ENCODE results near the gene ZMAT5. TPM values are rescaled to one million over a fixed set of nuclear protein-coding genes. Genes with fewer than 3 reads are reported as not detected.

Gene ZMAT5
- total and polyA plus RNA-seq, 2 of the 13 experiments (the other 11 are each of a cell fraction or from before 2014, with no cell fraction given) = 20.7 to 27.8 TPM

DNA sequence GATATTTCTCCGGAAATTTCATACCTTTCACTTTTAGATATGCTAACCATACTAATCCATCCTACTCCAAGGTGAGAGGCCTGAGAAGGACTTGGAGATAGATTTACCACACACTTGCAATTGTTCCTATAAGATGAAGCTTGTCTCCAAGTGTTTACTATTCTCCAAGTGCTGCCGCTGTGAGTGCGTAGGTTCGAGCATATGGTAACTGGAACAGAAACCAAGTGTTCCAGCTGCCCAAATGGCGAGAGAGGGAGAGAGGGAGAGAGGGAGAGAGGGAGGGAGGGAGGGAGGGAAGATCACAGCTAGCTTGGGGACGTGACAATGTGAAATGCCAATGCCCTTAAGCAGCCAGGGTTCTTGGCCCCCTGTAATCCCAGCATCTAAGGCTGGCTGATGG, 49.7 kb upstream of the ZMAT5 start (continued):
- TF ChIP-seq, protein P1, sequence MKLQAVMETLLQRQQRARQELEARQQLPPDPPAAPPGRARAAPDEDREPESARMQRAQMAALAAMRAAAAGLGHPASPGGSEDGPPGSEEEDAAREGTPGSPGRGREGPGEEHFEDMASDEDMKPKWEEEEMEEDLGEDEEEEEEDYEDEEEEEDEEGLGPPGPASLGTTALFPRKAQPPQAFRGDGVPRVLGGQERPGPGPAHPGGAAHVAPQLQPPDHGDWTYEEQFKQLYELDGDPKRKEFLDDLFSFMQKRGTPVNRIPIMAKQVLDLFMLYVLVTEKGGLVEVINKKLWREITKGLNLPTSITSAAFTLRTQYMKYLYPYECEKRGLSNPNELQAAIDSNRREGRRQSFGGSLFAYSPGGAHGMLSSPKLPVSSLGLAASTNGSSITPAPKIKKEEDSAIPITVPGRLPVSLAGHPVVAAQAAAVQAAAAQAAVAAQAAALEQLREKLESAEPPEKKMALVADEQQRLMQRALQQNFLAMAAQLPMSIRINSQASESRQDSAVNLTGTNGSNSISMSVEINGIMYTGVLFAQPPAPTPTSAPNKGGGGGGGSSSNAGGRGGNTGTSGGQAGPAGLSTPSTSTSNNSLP (IDR thresholded peaks at IDR 0.05; ENCODE audit: low read depth, low read length) = no peak
- TF ChIP-seq RFX5 (IDR thresholded peaks at IDR 0.05; ENCODE audit: low read depth, low read length) = no peak
- no peak for TF ChIP-seq RELA (CRISPR knock-in tag; IDR thresholded peaks at IDR 0.05)
- no peak for TF ChIP-seq SP5 (CRISPR knock-in tag; IDR thresholded peaks at IDR 0.05; ENCODE audit: borderline replicate concordance, low read depth)

DNA sequence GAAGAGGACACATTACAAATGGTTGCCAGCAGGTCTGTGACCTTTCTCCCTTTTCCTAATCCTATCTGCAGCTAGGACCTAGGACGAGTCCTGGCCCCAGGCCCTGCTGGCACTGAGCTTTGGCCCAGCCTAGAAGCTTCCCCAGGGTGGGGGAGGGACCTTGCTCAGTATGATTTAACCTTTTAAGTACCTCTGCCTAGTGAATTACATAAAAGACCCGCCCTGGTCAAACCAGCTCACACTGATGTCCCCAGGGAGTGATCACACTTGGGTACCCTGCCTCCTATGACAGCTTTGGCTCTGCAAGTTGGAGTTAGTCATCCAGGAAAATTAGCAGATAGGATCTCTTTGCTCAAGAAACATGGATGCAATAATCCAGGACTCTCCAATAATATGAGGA, 49.3 kb upstream of the ZMAT5 start:
- Histone ChIP-seq H3K4me2 (ENCODE audit: low read depth, low read length) (no peak overlapping the region), H2AFZ (ENCODE audit: low read length) (no peak overlapping the region), H3K27me3 (ENCODE audit: control insufficient read depth in 1 of 2, insufficient read depth in 2 of 2, low read length in 2 of 2) (no peaks in the 10 kb centered on the region; a peak in 1 of 5 replicates), H3K27ac (ENCODE audit: extremely low read length, insufficient read depth, low read length) (no peak overlapping the region), H3K4me3 (replicated peaks in 1 of 3; ENCODE audit: insufficient read depth in 1 of 3, low read depth in 2 of 3, low read length in 3 of 3) (no peak overlapping the region), H3K9me3 (ENCODE audit: low read length) (no peaks in the 10 kb centered on the region), H3K9ac (ENCODE audit: insufficient read depth, low read depth, low read length) (no peak overlapping the region), H3K4me1 (ENCODE audit: insufficient read depth, low read length) (peaks cover 52% of the 10 kb centered on the region), H4K20me1 (ENCODE audit: insufficient read depth, low read length) (peaks cover 1% of the 10 kb centered on the region; the same call in 1 of the 2 replicates), H3K79me2 (ENCODE audit: insufficient read depth, low read length) (no peaks in the 10 kb centered on the region), H3K36me3 (replicated peaks in 1 of 2; ENCODE audit: control insufficient read depth in 1 of 2, insufficient read depth in 2 of 2, low read length in 2 of 2) (peaks cover 19 to 44% of the 10 kb centered on the region in 2 experiments)
- ChIA-PET POLR2A (interaction anchor here (1.8 kb wide), 1 partner anchor 17 kb away, joined by 7 read pairs; no protein-coding TSS in a partner anchor), CTCF (ENCODE audit: low intra/inter-chr PET ratio, low total read pairs) (no interaction called here)
- 69% methylated on average over 2 of the region's 2 CpGs for WGBS (ENCODE audit: low lambda C conversion rate)
- no TSS peak for BruUV-seq (replicated peaks)
- ATAC-seq (peak; percentile 67), FAIRE-seq (no peak), DNase-seq (ENCODE audit: low spot score) (no peak)
- in situ Hi-C loops (cut with HindIII; ENCODE audit: extremely low pct_ligation_motif_present, low pct_unique_long_range_greater_than_20kb) = no loop called here
- intact Hi-C loops (cut with micrococcal nuclease; ENCODE audit: unreplicated experiment) = no loop called here
- TF ChIP-seq PITX1 (CRISPR knock-in tag; IDR thresholded peaks at IDR 0.05) = peak; percentile 60; the same call in 1 of the 2 replicates
- TF ChIP-seq HNF4A (CRISPR knock-in tag; IDR thresholded peaks at IDR 0.05) = peak; percentile 28; the same call in 1 of the 2 replicates
- peak; percentile 81 for TF ChIP-seq ZNF652 (CRISPR knock-in tag; IDR thresholded peaks at IDR 0.05; ENCODE audit: borderline replicate concordance, low read depth)
- TF ChIP-seq ZNF33B (CRISPR knock-in tag; IDR thresholded peaks at IDR 0.05) = no peak
- TF ChIP-seq, protein P2, sequence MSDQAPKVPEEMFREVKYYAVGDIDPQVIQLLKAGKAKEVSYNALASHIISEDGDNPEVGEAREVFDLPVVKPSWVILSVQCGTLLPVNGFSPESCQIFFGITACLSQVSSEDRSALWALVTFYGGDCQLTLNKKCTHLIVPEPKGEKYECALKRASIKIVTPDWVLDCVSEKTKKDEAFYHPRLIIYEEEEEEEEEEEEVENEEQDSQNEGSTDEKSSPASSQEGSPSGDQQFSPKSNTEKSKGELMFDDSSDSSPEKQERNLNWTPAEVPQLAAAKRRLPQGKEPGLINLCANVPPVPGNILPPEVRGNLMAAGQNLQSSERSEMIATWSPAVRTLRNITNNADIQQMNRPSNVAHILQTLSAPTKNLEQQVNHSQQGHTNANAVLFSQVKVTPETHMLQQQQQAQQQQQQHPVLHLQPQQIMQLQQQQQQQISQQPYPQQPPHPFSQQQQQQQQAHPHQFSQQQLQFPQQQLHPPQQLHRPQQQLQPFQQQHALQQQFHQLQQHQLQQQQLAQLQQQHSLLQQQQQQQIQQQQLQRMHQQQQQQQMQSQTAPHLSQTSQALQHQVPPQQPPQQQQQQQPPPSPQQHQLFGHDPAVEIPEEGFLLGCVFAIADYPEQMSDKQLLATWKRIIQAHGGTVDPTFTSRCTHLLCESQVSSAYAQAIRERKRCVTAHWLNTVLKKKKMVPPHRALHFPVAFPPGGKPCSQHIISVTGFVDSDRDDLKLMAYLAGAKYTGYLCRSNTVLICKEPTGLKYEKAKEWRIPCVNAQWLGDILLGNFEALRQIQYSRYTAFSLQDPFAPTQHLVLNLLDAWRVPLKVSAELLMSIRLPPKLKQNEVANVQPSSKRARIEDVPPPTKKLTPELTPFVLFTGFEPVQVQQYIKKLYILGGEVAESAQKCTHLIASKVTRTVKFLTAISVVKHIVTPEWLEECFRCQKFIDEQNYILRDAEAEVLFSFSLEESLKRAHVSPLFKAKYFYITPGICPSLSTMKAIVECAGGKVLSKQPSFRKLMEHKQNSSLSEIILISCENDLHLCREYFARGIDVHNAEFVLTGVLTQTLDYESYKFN (CRISPR knock-in tag; conservative IDR thresholded peaks at IDR 0.05) = 0 out of 2 replicates have a peak, but pooled peaks have one; percentile 22
- TF ChIP-seq, protein P3, sequence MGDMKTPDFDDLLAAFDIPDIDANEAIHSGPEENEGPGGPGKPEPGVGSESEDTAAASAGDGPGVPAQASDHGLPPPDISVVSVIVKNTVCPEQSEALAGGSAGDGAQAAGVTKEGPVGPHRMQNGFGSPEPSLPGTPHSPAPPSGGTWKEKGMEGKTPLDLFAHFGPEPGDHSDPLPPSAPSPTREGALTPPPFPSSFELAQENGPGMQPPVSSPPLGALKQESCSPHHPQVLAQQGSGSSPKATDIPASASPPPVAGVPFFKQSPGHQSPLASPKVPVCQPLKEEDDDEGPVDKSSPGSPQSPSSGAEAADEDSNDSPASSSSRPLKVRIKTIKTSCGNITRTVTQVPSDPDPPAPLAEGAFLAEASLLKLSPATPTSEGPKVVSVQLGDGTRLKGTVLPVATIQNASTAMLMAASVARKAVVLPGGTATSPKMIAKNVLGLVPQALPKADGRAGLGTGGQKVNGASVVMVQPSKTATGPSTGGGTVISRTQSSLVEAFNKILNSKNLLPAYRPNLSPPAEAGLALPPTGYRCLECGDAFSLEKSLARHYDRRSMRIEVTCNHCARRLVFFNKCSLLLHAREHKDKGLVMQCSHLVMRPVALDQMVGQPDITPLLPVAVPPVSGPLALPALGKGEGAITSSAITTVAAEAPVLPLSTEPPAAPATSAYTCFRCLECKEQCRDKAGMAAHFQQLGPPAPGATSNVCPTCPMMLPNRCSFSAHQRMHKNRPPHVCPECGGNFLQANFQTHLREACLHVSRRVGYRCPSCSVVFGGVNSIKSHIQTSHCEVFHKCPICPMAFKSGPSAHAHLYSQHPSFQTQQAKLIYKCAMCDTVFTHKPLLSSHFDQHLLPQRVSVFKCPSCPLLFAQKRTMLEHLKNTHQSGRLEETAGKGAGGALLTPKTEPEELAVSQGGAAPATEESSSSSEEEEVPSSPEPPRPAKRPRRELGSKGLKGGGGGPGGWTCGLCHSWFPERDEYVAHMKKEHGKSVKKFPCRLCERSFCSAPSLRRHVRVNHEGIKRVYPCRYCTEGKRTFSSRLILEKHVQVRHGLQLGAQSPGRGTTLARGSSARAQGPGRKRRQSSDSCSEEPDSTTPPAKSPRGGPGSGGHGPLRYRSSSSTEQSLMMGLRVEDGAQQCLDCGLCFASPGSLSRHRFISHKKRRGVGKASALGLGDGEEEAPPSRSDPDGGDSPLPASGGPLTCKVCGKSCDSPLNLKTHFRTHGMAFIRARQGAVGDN (CRISPR knock-in tag; IDR thresholded peaks at IDR 0.05) = peak; percentile 22; the same call in 1 of the 2 replicates
